HG03045 (cell line): ENCODE measurements around the gene ABCC8.

Experiments
- ATAC-seq: cut with Tn5 transposase; IDR thresholded peaks from one replicate; pipeline ENCODE4 v1.9.1; 2021; ENCODE audit warnings: mild to moderate bottlenecking, moderate library complexity; ENCODE audit not compliant: unreplicated experiment

ABCC8 gene

GRCh38 chr11:17407575-17407974 lies 69.1 kb downstream of the ABCC8 start:
- no peak for ATAC-seq

DNA sequence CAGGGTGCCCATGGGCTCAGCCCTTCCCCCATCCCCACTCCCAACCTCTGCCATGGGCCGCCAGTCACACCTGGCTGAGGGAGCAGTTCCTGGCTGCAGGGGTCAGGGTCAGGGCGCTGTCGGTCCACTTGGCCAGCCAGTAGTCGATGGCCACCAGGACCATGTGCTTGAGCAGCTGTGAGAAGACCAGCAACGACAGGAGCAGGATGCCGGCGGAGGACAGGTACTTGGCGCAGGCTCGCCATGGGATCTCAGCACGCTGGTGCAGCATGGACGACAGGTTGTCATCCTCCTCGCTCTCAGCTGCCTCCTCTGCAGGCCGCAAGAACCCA lies 69.9 kb downstream of the ABCC8 start:
- no peak for ATAC-seq

DNA sequence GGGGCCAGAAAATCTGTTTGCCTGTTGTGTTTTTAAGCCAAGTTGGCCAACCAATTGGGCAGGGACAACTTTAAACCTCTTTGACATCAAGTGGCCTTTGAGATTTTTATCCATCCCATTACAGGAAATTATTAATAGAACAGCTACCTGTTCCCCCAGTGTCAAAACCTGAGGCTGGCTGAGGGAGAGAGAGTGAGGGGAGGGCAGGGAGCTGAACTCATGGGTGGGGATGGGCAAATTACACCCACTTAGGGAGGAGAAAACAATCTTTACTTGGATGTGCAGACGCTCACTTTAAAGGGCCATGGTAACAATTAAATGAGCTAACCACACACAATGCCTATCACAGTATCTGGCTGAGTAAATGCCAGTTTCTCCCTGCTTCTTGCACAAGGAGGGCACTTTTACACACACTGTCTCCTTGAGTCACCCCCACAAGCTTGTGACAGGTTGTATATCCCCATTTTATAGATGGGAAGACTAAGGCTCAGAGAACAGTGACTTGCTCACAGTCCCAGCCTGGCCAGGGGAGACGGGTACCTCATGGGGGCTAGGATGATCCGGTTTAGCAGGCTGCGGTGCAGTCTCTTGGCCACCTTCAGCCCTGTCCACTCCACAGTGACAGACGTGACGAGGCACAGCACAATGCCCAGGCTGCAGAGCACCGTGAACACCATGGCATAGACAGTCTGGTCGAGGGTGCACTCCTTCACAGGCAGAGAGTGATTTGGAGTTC lies 70.4 kb downstream of the ABCC8 start:
- ATAC-seq, result no peak

DNA sequence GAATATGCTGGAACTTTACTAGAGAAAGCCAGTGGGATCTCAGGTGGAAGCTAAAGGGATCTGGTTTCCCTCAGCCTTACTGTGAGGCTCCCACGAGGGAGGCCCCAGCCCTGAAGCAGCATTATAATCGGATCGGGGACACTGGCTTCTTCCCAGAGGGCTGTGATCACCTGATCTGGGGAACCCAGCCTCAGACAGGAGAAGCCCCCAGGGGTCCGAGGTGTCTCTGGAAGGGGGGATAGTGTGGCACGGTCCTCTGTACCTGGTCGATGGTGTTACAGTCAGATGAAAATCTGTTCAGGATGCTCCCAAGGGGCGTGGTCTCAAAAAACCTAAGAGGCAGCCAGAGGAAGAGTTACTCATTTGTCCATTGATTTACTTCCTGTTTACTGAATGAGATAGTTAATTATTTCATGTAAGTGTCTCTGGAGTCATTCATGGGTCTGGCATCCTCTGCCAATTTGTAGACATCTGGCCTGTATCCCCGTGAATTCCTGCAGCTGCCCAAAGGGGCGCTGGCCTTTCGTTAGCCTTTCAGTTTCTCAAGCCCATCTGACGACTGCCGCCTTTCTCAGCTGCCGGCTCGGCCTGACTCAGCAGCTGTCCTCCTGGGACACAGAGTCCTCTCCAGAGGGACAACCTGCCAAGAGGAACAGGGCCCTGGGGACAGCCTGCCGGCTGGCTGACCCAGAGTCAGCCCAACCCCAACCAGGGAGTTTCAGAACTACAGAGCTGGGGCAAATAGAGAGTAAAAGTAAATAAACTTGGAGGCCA lies 71.2 kb downstream of the ABCC8 start:
- ATAC-seq, result no peak

DNA sequence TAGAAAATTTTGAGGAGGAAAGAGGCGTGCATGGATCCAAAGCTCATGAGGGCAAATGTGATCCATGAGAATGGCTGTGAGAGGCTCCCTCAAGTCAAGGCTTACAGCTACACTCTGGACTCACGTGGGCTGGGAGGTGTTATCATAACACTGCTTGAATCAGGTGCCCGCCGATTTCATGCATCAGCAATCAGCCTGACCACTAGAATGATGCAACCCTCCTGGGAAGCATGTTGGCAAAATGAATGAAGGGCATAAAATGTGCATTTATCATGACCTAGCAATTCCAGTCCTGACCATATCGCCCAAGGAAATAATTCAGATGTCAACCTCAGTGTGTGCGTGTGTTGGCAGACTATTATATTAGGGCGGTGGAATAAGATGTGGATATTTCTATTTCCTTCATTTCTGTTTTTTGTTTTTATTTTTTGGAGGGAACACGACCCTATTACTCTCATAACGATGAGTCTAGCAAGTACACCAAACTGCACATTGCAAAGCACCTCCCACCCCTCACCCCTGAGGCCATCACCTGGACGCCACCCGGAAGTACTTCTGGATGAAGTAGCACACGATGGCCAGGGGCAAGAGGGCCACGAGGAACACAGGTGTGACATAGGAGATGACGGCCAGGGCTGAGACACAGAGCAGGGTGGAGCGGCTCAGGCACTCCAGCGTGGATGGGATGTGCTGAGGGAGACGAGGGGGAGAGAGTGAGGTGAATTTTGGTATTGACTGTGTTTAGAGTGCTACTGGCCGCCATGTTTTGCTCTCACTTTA lies 72.5 kb downstream of the ABCC8 start:
- no peak for ATAC-seq

- no peak for ATAC-seq
These were observed 74.2 kb downstream of the ABCC8 start for GRCh38 chr11:17402486-17402885.

DNA sequence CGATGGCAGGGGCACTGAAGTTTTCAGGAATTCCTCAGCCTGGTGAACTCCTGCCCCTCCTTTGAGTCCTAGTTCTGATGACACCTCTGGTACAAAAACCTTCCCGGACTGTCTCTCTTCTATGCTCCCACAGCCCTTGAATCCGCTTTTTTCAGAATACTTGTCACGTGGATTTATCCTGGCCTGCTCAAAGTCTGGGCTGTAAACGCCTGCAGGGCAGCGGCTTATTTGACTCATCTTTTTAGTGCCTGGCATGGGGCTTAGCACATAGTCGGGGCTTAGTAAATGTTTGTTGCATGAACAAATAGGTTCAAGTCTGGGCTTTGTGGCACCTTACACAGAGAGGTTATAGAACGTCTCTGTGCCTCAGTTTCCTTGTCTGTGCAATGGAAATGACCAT lies 74.8 kb downstream of the ABCC8 start:
- no peak for ATAC-seq

GRCh38 chr11:17401316-17401715 lies 75.3 kb downstream of the ABCC8 start:
- no peak for ATAC-seq

- ATAC-seq, result peak; percentile 41
These were observed 76.4 kb downstream of the ABCC8 start for GRCh38 chr11:17400048-17400775.

GRCh38 chr11:17399236-17399635 lies 77.4 kb downstream of the ABCC8 start:
- no peak for ATAC-seq

DNA sequence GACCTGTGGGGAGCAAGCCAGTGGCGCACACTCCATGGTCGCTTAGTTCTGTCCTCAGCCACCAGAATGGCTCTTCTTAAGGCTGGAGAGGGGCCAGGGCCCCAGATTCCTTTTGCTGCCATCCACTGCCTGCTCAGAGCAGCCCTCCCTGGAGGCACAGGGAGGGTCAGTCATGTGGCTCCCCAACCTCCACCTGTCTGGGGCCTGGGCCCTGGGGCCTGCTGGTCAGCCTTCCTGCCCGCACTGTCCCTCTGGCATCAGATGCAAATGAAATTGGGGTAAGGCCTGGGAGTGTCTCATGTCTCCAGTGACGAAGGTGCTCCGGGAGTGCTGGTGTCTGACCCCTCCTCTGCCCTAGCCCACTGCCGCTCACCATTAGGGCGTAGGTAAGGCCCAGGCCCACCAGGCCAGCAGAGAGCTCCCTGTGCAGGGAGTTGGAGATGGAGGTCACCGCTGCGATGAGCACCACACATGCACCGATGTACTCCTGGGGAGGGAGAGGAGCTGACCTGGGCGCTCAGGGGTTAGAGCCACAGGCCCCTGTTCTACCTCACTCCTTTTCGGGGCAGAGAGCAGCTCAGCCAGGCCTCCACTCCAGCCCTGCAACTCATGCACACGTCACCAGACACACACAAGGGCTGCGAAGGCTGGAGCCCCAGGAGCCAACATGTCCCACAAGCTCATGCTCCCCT lies 79.2 kb downstream of the ABCC8 start:
- no peak for ATAC-seq

GRCh38 chr11:17396598-17397310 lies 79.9 kb downstream of the ABCC8 start:
- ATAC-seq, result no peak

- no peak for ATAC-seq
These were observed 80.7 kb downstream of the ABCC8 start for GRCh38 chr11:17395978-17396377.

GRCh38 chr11:17395554-17395961 lies 81.1 kb downstream of the ABCC8 start:
- no peak for ATAC-seq

DNA sequence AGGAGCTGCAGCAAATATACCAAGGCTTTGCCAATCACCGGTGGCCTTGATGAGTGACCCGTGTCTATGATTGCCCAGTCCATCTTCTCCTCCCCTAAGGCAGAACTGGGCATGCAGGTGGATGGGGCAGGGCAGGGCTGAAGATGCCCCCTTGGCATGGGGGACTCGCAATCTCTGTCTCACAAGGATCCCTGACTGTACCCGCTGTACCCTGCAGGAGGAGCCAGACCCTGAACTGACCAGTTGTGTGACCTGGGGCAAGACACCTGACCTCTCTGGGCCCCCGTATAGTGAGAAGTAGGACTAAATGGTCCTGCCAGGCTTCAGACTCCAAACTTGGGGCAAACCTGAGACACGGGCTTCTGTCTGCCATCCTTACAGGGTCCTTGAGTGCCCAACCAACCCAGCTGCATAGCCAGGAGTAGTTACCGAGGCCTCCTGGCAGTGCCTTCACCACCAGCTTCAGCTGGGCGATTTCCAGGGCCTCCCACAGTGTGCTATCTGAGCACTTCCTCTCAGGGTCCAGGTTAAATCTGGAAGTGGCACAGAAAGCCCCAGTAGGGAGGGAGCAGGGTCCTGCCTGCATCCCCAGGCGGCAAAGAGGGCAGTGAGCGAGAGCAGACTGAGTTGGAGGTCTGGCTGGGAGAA lies 81.8 kb downstream of the ABCC8 start:
- no peak for ATAC-seq

GRCh38 chr11:17393472-17393871 lies 83.2 kb downstream of the ABCC8 start:
- no peak for ATAC-seq

DNA sequence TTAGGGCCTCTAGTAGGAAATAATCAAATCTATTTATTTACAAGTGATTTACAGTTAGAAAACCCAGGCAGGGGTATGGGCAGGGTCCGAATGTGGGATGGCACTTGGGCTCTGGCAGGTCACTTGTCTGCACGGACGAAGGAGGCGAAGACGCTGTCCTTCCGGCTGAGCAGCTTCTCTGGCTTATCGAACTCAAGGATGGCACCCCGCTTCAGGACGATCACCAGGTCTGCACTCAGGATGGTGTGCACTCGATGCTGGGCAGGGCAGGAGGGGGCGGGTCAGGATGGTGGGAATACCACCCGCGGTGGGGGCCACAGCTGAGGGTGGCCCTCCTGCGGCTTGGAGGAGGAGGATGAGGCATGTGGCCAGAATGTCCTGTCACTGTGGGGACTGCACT lies 83.8 kb downstream of the ABCC8 start:
- no peak for ATAC-seq

DNA sequence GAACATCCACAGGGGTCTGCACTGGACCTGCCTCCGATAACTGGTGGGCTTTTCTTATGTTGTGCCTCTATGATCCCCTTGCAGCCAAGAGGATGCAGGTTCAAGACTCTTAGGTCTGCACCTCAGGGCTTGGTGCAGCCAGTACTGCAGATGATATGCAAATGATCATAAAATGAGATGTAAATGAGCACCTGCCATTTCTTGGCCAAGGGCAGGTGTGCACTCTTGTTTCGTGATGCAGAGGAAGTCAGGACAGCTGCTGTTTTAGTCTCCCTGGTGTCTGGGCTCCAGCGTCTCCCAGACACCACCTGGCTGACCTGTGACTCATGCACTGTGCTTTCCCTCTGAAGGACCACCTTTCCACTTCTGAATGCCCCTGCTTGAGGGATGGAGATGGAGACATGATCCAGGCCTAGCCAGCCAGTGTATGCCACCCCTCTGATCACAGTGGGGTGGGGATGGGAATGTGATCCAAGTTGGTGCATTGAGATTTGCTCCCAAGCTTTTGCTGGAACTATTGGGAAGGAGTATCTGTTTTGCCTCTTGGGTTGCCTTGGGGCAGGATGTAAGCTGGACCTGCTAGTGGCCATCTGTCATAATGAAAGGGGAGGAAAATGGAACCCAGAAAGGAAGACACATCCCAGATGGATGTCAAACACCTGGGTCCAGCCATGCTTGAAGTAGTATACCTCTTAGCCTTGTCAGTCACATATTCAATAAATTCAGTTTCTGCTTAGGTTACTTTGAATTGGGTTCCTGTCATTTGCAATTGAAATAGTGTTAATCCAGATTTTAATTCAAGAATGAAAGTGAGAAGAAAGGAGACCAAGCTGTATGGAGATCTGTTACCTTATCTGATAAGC lies 84.9 kb downstream of the ABCC8 start:
- no peak for ATAC-seq
